Kidney epithelial cell (primary cell): ENCODE measurements around the gene LSP1. TPM values are rescaled to one million over a fixed set of nuclear protein-coding genes. Genes with fewer than 3 reads are reported as not detected.
"Not testable (repeated sequence)": the region's sequence is repeated elsewhere in the genome, so short reads cannot be mapped to it uniquely, and the experiment has no call there.

Experiments
- DNase-seq: peaks from one replicate; pipeline ENCODE4 v3.0.0-alpha.2; 2010; ENCODE audit warnings: low read depth
- H3K27me3 ChIP-seq: 2 replicates; pipeline ENCODE4 v1.6.0; 2011; ENCODE audit warnings: low read length; ENCODE audit not compliant: control insufficient read depth, insufficient read depth
- H3K36me3 ChIP-seq: 2 replicates; pipeline ENCODE4 v1.5.1; 2011; ENCODE audit warnings: low read length; ENCODE audit not compliant: control insufficient read depth, insufficient read depth
- H3K4me3 ChIP-seq: 2 replicates; pipeline ENCODE4 v1.5.1; 2011; ENCODE audit warnings: low read depth, mild to moderate bottlenecking, control low read depth, low read length
- total RNA-seq: library from RNA; depleted of rRNA; stranded (reverse); fragments of >200 nt; gene quantifications from 2 replicates; pipeline ENCODE4 v1.2.3, GENCODE V29; 2015
- TF ChIP-seq, protein P1 (sequence below): IDR thresholded peaks from 2 replicates; pipeline ENCODE4 v1.5.1; 2011; ENCODE audit warnings: mild to moderate bottlenecking, moderate library complexity, low read length, control low read depth, inconsistent platforms; ENCODE audit not compliant: insufficient read depth, poor library complexity, severe bottlenecking

The LSP1 gene
- total RNA-seq, 1 donor from 2014 or later: not detected

DNA sequence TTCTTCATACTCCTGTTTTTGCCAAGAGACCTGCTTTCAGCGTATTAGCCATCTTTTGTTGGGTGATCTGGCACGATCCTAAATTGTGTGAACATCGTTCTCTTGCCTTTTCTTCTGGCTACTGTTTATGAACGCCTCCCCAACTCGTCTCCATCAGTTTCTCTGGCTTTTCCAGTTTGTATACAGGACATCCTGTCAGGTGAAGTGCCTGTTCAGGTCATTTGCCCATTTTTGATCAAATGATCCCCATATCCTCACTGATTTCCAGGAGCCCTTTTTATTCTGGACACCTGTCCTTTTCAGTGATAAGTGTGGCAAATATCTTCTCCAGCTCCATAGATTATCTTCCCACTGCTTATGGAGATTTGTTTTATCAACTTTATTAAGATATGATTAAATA lies 40.6 kb upstream of the LSP1 start:
- no peak overlapping the region for H3K4me3 ChIP-seq
- no peaks in the 10 kb centered on the region for H3K36me3 ChIP-seq
- no peak for DNase-seq
- peaks cover 3% of the 10 kb centered on the region for H3K27me3 ChIP-seq
- TF ChIP-seq, protein P1, sequence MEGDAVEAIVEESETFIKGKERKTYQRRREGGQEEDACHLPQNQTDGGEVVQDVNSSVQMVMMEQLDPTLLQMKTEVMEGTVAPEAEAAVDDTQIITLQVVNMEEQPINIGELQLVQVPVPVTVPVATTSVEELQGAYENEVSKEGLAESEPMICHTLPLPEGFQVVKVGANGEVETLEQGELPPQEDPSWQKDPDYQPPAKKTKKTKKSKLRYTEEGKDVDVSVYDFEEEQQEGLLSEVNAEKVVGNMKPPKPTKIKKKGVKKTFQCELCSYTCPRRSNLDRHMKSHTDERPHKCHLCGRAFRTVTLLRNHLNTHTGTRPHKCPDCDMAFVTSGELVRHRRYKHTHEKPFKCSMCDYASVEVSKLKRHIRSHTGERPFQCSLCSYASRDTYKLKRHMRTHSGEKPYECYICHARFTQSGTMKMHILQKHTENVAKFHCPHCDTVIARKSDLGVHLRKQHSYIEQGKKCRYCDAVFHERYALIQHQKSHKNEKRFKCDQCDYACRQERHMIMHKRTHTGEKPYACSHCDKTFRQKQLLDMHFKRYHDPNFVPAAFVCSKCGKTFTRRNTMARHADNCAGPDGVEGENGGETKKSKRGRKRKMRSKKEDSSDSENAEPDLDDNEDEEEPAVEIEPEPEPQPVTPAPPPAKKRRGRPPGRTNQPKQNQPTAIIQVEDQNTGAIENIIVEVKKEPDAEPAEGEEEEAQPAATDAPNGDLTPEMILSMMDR: no peak

DNA sequence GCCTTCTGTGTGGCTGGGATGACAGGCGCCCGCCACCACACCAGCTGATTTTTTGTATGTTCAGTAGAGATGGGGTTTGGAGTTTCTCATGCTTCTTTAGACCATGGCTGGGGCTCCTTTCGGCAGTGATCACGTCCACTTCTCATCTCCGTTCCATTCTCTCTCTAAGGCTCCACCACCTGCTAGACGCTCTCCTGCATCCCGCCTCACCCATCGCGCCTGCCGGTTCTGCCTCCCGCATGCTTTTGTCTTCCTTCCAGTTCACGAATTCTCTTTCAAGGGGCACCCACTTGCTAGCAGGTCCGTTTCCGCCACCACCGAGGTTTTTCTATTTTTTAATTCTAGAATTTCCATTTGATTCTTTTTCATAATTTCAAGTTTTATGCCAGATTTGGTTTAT lies 40.1 kb upstream of the LSP1 start:
- H3K4me3 ChIP-seq: no peak overlapping the region
- TF ChIP-seq, protein P1: no peak
- H3K27me3 ChIP-seq: peaks cover 3% of the 10 kb centered on the region
- H3K36me3 ChIP-seq: no peaks in the 10 kb centered on the region
- no peak for DNase-seq

DNA sequence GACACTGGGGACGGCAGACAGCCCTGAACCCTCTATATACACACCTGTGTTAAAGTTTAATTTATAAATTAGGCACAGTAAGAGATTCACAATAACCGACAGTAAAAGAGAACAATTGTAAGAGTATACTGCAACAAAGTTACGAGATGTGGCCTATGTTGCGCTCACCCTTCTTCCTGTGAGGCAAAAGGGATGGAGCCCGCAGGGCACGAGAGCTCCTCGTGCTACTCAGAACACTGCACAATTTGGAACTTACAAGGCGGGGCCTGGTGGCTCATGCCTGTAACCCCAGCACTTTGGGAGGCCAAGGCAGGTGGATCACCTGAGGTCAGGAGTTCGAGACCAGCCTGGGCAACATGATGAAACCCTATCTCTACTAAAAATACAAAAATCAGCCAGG lies 39.5 kb upstream of the LSP1 start:
- not testable (repeated sequence) for H3K36me3 ChIP-seq, H3K27me3 ChIP-seq, H3K4me3 ChIP-seq, DNase-seq

DNA sequence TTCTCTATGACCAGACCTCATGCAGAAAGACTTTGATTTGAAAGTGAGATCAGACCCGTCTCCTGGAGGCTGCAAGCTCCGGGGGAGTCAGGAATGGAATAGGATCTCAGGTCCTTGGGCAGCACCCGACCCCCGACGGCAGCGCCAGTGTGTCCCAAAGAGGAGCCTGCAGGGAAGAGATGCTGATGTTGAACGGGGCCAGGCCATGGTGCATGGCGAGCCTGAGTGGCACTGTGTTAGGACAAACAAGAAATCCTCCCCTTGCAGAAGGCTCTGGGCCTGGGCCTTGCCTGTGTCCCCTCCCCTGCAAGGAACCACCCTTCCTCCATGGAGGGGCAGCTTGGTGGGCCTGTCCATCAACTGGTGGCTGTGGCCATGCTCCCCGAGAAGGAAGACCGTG lies 38.2 kb upstream of the LSP1 start:
- no peak for DNase-seq
- Histone ChIP-seq H3K4me3 (no peak overlapping the region), H3K27me3 (peaks cover 5% of the 10 kb centered on the region), H3K36me3 (no peaks in the 10 kb centered on the region)
- TF ChIP-seq, protein P1: no peak

DNA sequence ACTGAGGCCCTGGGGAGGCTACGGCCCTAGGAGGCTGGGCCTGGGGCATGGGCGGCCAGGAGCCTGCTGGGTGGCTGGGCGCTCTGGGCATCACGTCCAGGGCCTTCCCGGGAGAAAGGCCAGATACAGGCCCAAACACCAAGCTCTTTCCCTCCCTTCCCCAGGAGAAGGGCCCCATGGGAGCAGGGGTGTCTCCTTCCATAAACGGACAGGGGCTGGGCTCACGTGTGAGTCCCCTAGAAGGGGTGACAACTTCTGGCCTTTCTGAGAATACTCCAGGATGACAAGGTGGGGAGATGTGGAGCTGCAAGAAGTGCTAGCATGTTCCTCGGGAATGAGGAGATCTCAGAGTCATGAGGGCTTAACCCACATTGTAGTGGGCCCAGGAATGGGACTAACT lies 37.6 kb upstream of the LSP1 start:
- Histone ChIP-seq H3K27me3 (peaks cover 5% of the 10 kb centered on the region), H3K4me3 (no peak overlapping the region), H3K36me3 (no peaks in the 10 kb centered on the region)
- TF ChIP-seq, protein P1: no peak
- no peak for DNase-seq

DNA sequence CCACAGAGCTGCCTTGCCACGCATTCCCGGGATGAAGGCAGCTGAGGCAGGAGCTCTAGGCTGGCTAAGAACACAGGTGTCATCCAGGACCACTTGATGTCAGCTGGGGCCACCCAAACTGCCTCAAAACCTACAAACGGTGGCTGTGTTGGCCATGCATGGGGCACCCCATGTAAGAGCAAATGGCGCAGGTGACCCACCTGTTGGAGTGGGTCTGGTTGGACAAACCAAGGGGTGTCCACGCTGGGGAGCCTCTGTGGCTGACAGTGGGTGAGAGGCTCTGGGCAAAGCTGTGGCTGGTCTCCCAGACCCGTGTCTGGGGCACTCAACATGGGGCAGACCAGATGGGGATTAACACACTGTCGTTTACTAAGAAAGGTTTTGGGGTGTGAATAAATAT lies 37.1 kb upstream of the LSP1 start:
- no peak for DNase-seq
- Histone ChIP-seq H3K4me3 (no peak overlapping the region), H3K36me3 (no peaks in the 10 kb centered on the region), H3K27me3 (peaks cover 5% of the 10 kb centered on the region)
- TF ChIP-seq, protein P1: no peak
